Neural progenitor cell (in vitro differentiated cells): ENCODE measurements around the gene ADAMTS4. TPM values are rescaled to one million over a fixed set of nuclear protein-coding genes. Genes with fewer than 3 reads are reported as not detected.

ENCODE experiments used
- DNase-seq: peaks from one replicate; pipeline ENCODE4 v3.0.0-alpha.2; 2016; ENCODE audit warnings: low spot score
- H2AFZ ChIP-seq: fragments of 200-600 bp; sonication (generic); replicated peaks from 2 replicates; pipeline ENCODE4 v1.6.1; 2016; ENCODE audit warnings: antibody characterized with exemption
- H3F3A ChIP-seq: fragments of 200-600 bp; sonication (generic); 2 replicates; pipeline ENCODE4 v1.6.1; 2016; ENCODE audit warnings: antibody characterized with exemption, low read depth
- H3K27ac ChIP-seq: fragments of 200-600 bp; sonication (generic); 2 replicates; pipeline ENCODE4 v1.5.1; 2016; ENCODE audit warnings: mild to moderate bottlenecking
- H3K27me3 ChIP-seq: fragments of 200-600 bp; sonication (generic); 2 replicates; pipeline ENCODE4 v1.6.1; 2016; ENCODE audit warnings: mild to moderate bottlenecking, moderate library complexity
- H3K36me3 ChIP-seq: fragments of 200-600 bp; sonication (generic); 2 replicates; pipeline ENCODE4 v1.5.1; 2016
- H3K4me1 ChIP-seq: fragments of 200-600 bp; sonication (generic); 2 replicates; pipeline ENCODE4 v1.6.1; 2016; ENCODE audit warnings: mixed run types
- H3K4me2 ChIP-seq: fragments of 200-600 bp; sonication (generic); 2 replicates; pipeline ENCODE4 v1.6.1; 2016
- H3K4me3 ChIP-seq: fragments of 200-600 bp; sonication (generic); 2 replicates; pipeline ENCODE4 v1.5.1; 2016
- H3K79me2 ChIP-seq: fragments of 200-600 bp; sonication (generic); 2 replicates; pipeline ENCODE4 v1.6.1; 2016; ENCODE audit warnings: low read depth
- H3K9ac ChIP-seq: fragments of 200-600 bp; sonication (generic); 2 replicates; pipeline ENCODE4 v1.6.1; 2016
- H3K9me3 ChIP-seq: fragments of 200-600 bp; sonication (generic); 2 replicates; pipeline ENCODE4 v1.5.1; 2016; ENCODE audit warnings: low read depth
- H4K20me1 ChIP-seq: fragments of 200-600 bp; sonication (generic); 2 replicates; pipeline ENCODE4 v1.6.1; 2016; ENCODE audit warnings: low read depth
- H3K27ac Mint-ChIP-seq: 3 replicates; pipeline ENCODE4 v1.8.0; 2021; ENCODE audit warnings: mixed read lengths
- H3K27me3 Mint-ChIP-seq: 2 replicates; pipeline ENCODE4 v1.8.0; 2022; ENCODE audit warnings: low read depth, mild to moderate bottlenecking, inconsistent platforms, moderate library complexity, mixed read lengths; ENCODE audit not compliant: insufficient read depth
- H3K36me3 Mint-ChIP-seq: 3 replicates; pipeline ENCODE4 v1.8.0; 2021; ENCODE audit warnings: mixed read lengths
- H3K4me1 Mint-ChIP-seq: 3 replicates; pipeline ENCODE4 v1.8.0; 2021; ENCODE audit warnings: mixed read lengths
- H3K4me3 Mint-ChIP-seq: 3 replicates; pipeline ENCODE4 v1.8.0; 2021; ENCODE audit warnings: mild to moderate bottlenecking, moderate library complexity, mixed read lengths
- H3K9me3 Mint-ChIP-seq: 3 replicates; pipeline ENCODE4 v1.8.0; 2020; ENCODE audit warnings: mixed read lengths
- EZH2 ChIP-seq: fragments of 200-600 bp; sonication (generic); IDR thresholded peaks from 2 replicates; pipeline ENCODE4 v1.6.1; 2017; ENCODE audit warnings: antibody characterized with exemption, mild to moderate bottlenecking, moderate library complexity
- EZH2phosphoT487 ChIP-seq: fragments of 200-600 bp; sonication (generic); IDR thresholded peaks from 2 replicates; pipeline ENCODE4 v1.6.1; 2017; ENCODE audit warnings: antibody characterized with exemption
- total RNA-seq: library from RNA; depleted of rRNA; stranded (reverse); fragments of >200 nt; gene quantifications from 2 replicates; pipeline ENCODE4 v1.2.3, GENCODE V29; 2015; ENCODE audit warnings: low replicate concordance
- TF ChIP-seq, protein P1 (sequence below): fragments of 200-600 bp; sonication (generic); IDR thresholded peaks from 2 replicates; pipeline ENCODE4 v1.5.1; 2017; ENCODE audit warnings: antibody characterized with exemption, mild to moderate bottlenecking

The ADAMTS4 gene
- total RNA-seq, 1 donor from 2014 or later, result 1.3 TPM

DNA sequence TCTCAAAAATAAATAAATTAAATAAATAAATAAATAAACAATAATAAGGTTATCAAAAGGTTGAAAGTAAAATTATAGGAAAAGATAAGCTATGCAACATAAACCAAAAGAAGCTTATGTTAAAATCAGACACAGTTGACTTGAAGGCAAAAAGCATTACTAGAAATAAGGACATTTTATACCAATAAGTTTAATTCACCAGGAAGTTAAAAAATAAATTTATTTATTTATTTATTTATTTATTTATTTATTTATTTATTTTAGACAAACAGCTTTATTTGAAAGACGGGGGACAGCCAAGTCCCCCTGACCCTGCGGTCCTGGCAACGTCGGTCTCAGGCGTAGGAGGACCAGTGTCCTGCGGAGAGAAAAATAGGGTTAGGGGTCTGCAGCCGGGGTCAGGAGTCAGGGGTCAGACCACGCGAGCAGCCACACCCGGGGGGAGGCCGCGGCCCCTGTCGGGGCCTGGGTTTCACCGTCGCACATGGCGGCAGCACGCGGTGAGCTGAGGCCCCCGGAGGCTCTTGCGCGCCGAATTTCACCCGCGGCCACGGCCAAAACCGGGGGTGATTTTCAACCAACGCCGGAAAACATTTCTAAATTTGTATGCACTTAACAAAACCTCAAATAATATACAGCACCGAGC, 58.0 kb downstream of the ADAMTS4 start:
- Histone ChIP-seq H3K4me3 (no peak overlapping the region), H3K27me3 (no peaks in the 10 kb centered on the region), H3K9ac (no peak overlapping the region), H3K36me3 (no peaks in the 10 kb centered on the region), H3K4me1 (no peaks in the 10 kb centered on the region), H3K4me2 (no peak overlapping the region), H4K20me1 (no peaks in the 10 kb centered on the region), H3K9me3 (no peaks in the 10 kb centered on the region), H3F3A (peaks cover 6% of the 10 kb centered on the region), H3K79me2 (no peaks in the 10 kb centered on the region), H3K27ac (no peak overlapping the region), H2AFZ (no peak overlapping the region)
- no peak for TF ChIP-seq EZH2phosphoT487
- no peak for TF ChIP-seq EZH2
- TF ChIP-seq, protein P1, sequence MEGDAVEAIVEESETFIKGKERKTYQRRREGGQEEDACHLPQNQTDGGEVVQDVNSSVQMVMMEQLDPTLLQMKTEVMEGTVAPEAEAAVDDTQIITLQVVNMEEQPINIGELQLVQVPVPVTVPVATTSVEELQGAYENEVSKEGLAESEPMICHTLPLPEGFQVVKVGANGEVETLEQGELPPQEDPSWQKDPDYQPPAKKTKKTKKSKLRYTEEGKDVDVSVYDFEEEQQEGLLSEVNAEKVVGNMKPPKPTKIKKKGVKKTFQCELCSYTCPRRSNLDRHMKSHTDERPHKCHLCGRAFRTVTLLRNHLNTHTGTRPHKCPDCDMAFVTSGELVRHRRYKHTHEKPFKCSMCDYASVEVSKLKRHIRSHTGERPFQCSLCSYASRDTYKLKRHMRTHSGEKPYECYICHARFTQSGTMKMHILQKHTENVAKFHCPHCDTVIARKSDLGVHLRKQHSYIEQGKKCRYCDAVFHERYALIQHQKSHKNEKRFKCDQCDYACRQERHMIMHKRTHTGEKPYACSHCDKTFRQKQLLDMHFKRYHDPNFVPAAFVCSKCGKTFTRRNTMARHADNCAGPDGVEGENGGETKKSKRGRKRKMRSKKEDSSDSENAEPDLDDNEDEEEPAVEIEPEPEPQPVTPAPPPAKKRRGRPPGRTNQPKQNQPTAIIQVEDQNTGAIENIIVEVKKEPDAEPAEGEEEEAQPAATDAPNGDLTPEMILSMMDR, result no peak
- H3K36me3 Mint-ChIP-seq, result peaks cover 1% of the 10 kb centered on the region
- no peaks in the 10 kb centered on the region for H3K4me1 Mint-ChIP-seq
- H3K4me3 Mint-ChIP-seq, result no peak overlapping the region
- DNase-seq, result no peak
- no peaks in the 10 kb centered on the region for H3K9me3 Mint-ChIP-seq
- H3K27me3 Mint-ChIP-seq, result no peaks in the 10 kb centered on the region
- no peak overlapping the region for H3K27ac Mint-ChIP-seq

GRCh38 chr1:161139766-161140165, 59.1 kb downstream of the ADAMTS4 start:
- Mint-ChIP-seq H3K27me3 (no peaks in the 10 kb centered on the region), H3K36me3 (peaks cover 7% of the 10 kb centered on the region), H3K4me3 (no peak overlapping the region), H3K27ac (no peak overlapping the region), H3K4me1 (peaks cover 4% of the 10 kb centered on the region), H3K9me3 (no peaks in the 10 kb centered on the region)
- Histone ChIP-seq H3K4me3 (no peak overlapping the region), H3K9me3 (no peaks in the 10 kb centered on the region), H3K9ac (no peak overlapping the region), H4K20me1 (no peaks in the 10 kb centered on the region), H3K79me2 (peaks cover 6% of the 10 kb centered on the region), H3K4me1 (no peaks in the 10 kb centered on the region), H3K4me2 (no peak overlapping the region), H3K36me3 (no peaks in the 10 kb centered on the region), H3K27ac (no peak overlapping the region), H3K27me3 (no peaks in the 10 kb centered on the region), H3F3A (peaks cover 6% of the 10 kb centered on the region), H2AFZ (no peak overlapping the region)
- DNase-seq, result peak; percentile 56
- TF ChIP-seq EZH2, result no peak
- TF ChIP-seq, protein P1, result peak; percentile 60

DNA sequence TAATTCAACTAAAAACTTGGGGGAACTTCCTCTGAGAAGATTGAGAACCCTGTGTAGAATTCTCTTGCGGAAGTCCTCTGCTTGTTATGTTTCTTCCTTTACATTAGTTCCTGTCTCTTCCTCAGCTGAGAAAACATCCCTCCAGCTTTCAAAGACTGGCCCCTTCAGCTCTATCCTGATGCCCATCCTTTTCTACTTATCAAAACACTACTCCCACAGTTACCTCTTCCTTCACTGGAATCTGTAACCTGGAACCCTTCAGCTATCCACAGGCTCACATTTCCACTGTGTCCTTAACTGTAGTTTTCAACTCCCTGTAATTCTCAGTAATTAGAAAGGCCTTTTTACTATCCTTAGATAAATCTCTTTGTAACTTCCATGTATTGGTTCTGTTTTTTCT, 60.4 kb downstream of the ADAMTS4 start:
- Mint-ChIP-seq H3K4me3 (no peak overlapping the region), H3K4me1 (peaks cover 4% of the 10 kb centered on the region), H3K27ac (no peak overlapping the region), H3K36me3 (peaks cover 7% of the 10 kb centered on the region), H3K27me3 (no peaks in the 10 kb centered on the region), H3K9me3 (no peaks in the 10 kb centered on the region)
- H3K79me2 ChIP-seq, result peaks cover 19% of the 10 kb centered on the region
- H3K9me3 ChIP-seq, result no peaks in the 10 kb centered on the region
- no peaks in the 10 kb centered on the region for H3K36me3 ChIP-seq
- no peak overlapping the region for H3K4me2 ChIP-seq
- TF ChIP-seq EZH2, result no peak
- TF ChIP-seq, protein P1, result no peak
- TF ChIP-seq EZH2phosphoT487, result no peak
- no peak overlapping the region for H3K27ac ChIP-seq
- H3K27me3 ChIP-seq, result no peaks in the 10 kb centered on the region
- no peak overlapping the region for H3K4me3 ChIP-seq
- peaks cover 15% of the 10 kb centered on the region for H3F3A ChIP-seq
- H3K9ac ChIP-seq, result no peak overlapping the region
- no peak overlapping the region for H2AFZ ChIP-seq
- H4K20me1 ChIP-seq, result no peaks in the 10 kb centered on the region
- H3K4me1 ChIP-seq, result no peaks in the 10 kb centered on the region
- no peak for DNase-seq
